Activated naive CD8-positive, alpha-beta T cell treated with anti-CD3 and anti-CD28 coated beads, Interleukin-2, amount 50 U/mL, for 16 hours (primary cell): ENCODE results near the gene APBA2.

Experiments
- DNase-seq: peaks from one replicate; pipeline ENCODE4 v3.0.0-alpha.2; 2020; ENCODE audit warnings: low read depth, low spot score

The APBA2 gene

GRCh38 chr15:28915041-28915810 lies 29.5 kb downstream of the APBA2 start:
- DNase-seq = no peak

DNA sequence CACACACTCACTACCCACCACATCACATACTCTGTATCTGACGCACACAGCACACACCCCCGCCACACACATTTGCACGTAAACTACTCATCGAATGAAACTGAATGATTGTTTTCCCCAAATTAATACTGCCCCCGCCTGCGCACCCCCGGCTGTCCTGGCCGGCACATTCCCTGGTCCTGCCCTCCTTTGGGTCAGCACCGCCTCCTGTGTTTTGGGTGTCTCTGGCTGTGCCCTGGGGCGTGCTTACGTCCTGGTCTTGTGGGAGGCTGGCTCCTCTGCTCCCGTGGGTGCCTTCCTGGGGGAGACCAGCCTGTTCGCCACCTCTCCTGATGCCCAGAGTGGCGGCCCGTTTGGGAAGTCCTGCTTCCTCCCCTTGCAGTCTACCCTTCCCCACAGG lies 30.2 kb downstream of the APBA2 start:
- no peak for DNase-seq

GRCh38 chr15:28917791-28918140 lies 32.0 kb downstream of the APBA2 start:
- DNase-seq = no peak

GRCh38 chr15:28918141-28918983 lies 32.6 kb downstream of the APBA2 start:
- DNase-seq = no peak

DNA sequence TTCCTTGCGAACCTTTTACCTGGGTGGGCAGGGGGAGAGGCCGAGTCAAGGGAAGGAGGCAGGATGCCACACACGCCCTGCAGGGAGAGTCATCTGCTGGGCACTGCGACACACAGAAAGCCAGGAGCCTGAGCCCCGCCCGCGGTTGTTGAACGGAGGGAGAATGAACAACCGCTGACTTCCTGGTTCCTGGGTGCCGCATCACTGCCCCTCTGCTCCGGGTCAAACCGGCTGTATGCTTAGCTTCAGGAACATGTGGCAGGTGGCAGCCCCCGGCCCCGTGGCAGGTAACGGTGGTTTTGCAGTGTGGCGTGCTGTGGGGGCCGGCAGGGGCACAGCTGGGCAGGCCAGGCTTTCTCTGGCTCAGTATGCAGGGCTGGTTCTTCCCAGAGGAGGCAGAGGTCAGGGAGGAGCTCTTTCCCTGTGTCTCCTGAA lies 33.4 kb downstream of the APBA2 start:
- DNase-seq = no peak

- DNase-seq = no peak
Observed at GRCh38 chr15:28919679-28920655, 34.2 kb downstream of the APBA2 start.

GRCh38 chr15:28920781-28921331 lies 35.1 kb downstream of the APBA2 start:
- no peak for DNase-seq

- DNase-seq = no peak
Observed at GRCh38 chr15:28921336-28921735, 35.6 kb downstream of the APBA2 start.

GRCh38 chr15:28921919-28922706 lies 36.3 kb downstream of the APBA2 start:
- DNase-seq = no peak

DNA sequence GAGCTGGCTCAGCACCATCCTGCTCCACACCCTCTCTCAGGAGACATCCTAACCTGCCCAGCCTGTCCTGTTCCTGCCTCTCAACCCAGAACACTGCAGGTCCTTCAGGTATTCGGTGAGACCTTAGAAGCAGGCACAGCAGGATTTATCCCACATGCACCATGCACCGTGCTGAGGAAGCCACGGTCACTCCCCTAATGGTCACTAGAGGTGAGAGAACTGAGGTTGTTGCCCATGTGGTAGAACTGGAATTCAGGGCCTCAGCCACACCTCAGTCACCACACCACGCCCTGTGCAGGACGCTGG lies 36.9 kb downstream of the APBA2 start:
- no peak for DNase-seq

DNA sequence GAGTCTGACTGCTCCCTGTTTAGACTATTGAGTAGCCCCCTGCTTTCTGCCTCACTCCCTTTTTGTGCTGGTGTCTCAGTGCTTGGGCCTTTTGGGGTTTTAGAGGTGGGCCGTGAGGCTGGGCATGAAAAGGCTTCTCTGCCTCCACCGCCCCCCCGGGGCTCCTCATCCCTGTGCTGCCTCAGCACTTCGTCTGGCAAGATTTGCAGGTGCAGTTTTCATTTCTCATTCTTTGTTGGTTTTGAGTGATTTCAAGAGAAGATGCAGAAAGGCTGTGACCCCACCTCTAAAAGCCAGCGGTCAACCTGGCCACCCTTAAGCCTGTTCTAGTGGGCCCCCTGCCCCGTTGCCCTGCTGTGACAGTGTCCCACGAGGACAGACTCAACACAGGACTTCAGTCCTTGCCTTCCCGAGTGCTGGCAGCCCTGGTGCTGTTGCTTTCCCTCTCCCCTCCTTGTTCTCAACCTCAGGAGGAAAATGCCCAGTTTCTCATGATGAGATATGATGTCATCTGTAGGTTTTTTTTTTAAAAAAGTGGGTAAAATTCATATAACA lies 38.0 kb downstream of the APBA2 start:
- no peak for DNase-seq

- DNase-seq = no peak
Observed at GRCh38 chr15:28927043-28927442, 41.3 kb downstream of the APBA2 start.

DNA sequence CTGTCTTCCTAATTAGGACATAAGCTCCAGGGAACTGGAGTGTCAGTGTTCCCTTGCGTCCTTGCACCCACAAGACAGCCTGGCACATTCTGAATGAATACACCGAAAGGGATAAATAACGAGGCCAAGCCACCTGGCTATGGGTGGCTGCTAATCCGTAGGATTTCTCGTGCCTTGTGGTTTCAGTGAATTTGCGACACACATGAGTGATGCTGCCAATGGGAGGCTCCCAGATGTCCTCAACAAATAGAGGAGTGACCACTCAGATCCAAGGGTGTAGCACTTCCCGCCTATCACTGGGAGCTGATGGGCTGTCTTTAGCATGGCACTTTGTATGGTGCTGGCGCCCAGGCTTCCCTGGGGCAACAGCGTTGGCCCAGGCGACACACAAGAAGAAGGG lies 43.4 kb downstream of the APBA2 start:
- DNase-seq = no peak

DNA sequence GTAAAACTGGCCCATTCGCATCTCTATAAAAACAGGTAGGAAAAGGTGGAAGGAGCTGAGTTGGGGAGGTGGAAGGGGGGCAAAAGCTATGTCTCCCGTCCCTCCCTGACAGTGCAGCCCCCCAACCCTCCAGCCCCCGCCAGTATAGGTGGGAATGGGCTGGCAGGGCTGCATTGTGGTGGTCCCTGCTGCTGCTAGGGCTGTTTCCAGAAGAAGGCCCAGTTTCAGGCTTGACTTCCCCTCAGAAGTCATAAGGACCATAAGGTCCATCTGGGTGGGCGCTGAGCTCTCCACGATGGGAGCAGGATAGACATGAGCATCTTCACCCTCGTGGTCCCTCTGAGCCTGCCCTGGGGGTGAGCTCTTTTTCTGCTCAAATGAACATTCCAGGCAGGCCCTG lies 44.2 kb downstream of the APBA2 start:
- DNase-seq = no peak

DNA sequence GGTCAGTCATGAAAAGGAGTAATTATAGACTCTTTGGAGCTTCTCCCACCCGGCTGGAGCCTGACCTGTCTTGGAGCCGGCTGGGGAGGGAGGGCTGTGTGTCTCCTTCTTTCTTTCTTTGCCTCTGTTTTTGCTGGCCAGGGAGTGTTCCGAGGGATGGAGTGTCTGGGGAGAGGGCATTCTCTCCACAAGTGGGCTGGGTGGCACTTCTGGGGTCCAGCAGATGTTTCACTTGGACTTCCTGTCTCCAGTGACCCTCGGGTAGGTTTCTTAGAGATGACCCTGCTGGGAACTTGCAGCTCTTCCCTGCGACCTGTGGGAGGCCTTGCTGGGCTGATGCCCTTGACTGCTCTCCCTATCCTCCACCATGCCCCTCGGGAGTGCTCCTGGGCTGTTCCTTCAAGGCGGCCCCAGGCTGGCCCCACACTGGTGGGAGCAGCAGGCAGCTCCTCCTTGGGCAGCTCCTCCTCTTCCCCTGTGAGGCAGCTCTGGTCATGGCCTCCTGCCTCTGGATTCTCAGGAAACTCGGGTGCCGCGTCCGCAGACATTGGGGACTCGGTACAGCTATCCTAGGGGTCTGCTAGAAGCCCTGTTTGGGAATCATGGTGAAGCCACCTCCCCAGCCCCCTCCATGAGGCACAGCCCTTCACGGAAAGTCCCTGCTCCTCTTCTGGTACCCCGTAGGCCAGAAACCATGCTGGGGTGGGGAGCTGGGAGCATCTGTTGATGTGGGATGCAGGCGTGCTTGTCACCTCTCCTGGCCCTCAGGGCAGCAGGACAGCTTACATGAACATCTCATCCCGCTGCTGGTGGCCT lies 44.9 kb downstream of the APBA2 start:
- DNase-seq = no peak

DNA sequence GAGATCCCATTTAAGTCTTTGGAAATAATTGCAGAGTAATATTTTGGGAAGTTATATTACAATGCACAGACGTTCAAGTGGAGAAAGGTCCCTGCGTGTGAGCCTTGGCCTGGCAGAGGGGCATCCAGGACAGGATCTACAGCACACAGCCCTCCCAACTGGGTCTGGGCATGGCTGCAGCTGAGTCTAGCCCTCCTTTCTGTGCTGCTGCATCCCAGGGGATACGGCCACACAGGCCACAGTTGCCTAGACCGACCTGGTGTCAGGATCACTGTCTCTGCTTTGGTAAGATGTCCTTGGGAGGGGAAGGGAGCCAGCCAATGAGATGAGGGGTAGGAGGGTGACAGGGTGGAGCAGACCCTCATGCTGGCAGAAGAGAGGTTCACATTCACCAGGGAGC lies 46.1 kb downstream of the APBA2 start:
- DNase-seq = no peak

DNA sequence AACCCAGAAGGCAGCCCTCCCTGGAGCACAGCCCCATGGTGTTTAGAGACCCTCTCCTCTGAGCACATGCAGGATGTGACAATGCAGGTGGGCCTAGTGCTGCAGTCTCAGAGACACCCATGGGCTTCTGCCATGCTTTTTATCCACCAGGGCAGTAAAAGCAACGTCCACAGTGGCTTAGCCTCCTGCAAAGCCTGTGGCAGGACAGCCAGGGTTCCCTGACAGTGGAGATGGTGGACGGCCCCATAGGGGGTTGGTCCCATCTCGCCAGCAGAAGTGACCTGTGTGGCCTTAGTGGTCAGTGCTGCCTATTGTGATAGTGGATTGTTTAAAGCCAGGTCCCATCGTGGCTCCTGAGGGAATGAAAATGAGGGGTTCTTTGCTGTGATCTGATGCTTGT lies 46.6 kb downstream of the APBA2 start:
- DNase-seq = no peak

DNA sequence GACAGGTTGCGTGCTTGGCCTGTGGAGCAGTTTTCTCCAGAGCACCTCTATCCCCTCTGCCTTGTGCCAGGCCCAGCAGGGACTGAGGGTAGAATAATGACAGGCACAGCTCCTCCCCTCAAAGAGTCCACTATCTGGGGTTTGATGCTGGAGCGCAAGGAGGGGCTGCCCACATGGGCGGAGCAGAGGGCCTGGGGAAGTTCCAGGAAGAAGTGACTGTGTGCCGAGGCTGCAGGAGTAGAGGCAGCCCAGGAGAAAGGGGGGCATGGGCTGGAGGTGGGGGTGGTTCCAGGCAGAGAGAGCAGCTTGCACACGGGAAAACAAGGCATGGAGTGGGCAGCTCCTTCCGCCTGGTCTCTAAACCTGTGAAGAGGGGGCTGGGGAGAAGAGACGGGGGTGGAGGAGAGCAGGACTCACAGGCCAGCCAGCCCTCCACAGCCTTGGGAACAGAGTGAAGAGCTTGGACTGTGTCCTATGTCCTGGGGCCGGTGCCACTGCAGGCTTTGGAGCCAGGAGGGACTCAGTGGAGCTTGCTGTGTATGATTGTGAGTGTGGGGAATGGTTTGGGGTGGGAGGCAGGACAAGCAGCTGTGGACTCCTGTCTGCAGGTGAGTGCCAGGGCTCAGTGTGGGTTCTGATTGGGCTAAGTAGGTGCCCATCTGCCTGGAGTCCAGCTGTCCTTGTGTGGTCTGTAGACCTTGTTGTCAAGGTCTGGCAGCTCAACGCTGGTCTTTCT lies 48.1 kb downstream of the APBA2 start:
- DNase-seq = no peak

GRCh38 chr15:28934645-28935044 lies 48.9 kb downstream of the APBA2 start:
- no peak for DNase-seq
